PFSK-1 (cell line): ENCODE results near the gene CALCOCO2.

ENCODE experiments used
- FOXP2 ChIP-seq: optimal IDR thresholded peaks from 2 replicates; pipeline ENCODE3; 2011; ENCODE audit warnings: borderline replicate concordance, control low read depth, inconsistent platforms; ENCODE audit not compliant: insufficient read depth; ENCODE audit errors: extremely low read length, extremely low read depth
- POLR2AphosphoS5 ChIP-seq: IDR thresholded peaks from 2 replicates; pipeline ENCODE4 v1.6.1; 2012; ENCODE audit warnings: low read depth, mild to moderate bottlenecking, control low read depth, low read length, moderate library complexity
- SIN3A ChIP-seq: IDR thresholded peaks from 2 replicates; pipeline ENCODE4 v1.6.1; 2012; ENCODE audit warnings: mild to moderate bottlenecking, low read length, moderate library complexity, borderline replicate concordance; ENCODE audit not compliant: insufficient read depth
- TAF1 ChIP-seq: IDR thresholded peaks from 2 replicates; pipeline ENCODE4 v1.6.1; 2012; ENCODE audit warnings: low read length, control low read depth, borderline replicate concordance; ENCODE audit not compliant: insufficient read depth
- TF ChIP-seq, protein P1 (sequence below), 2 experiments: IDR thresholded peaks; 2 replicates each; pipeline versions ENCODE4 v1.6.1 to v1.8.0; 2011 to 2012; ENCODE audit warnings: low read depth in 2 of 2, low read length in 2 of 2, control low read depth in 1 of 2, inconsistent platforms in 1 of 2, mild to moderate bottlenecking in 1 of 2, moderate library complexity in 1 of 2; ENCODE audit not compliant: insufficient read depth in 1 of 2

GRCh38 chr17:48795444-48796162 lies 35.2 kb upstream of the CALCOCO2 start:
- TF ChIP-seq, protein P1, sequence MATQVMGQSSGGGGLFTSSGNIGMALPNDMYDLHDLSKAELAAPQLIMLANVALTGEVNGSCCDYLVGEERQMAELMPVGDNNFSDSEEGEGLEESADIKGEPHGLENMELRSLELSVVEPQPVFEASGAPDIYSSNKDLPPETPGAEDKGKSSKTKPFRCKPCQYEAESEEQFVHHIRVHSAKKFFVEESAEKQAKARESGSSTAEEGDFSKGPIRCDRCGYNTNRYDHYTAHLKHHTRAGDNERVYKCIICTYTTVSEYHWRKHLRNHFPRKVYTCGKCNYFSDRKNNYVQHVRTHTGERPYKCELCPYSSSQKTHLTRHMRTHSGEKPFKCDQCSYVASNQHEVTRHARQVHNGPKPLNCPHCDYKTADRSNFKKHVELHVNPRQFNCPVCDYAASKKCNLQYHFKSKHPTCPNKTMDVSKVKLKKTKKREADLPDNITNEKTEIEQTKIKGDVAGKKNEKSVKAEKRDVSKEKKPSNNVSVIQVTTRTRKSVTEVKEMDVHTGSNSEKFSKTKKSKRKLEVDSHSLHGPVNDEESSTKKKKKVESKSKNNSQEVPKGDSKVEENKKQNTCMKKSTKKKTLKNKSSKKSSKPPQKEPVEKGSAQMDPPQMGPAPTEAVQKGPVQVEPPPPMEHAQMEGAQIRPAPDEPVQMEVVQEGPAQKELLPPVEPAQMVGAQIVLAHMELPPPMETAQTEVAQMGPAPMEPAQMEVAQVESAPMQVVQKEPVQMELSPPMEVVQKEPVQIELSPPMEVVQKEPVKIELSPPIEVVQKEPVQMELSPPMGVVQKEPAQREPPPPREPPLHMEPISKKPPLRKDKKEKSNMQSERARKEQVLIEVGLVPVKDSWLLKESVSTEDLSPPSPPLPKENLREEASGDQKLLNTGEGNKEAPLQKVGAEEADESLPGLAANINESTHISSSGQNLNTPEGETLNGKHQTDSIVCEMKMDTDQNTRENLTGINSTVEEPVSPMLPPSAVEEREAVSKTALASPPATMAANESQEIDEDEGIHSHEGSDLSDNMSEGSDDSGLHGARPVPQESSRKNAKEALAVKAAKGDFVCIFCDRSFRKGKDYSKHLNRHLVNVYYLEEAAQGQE (IDR thresholded peaks at IDR 0.05; ENCODE audit: insufficient read depth in 1 of 2, low read depth in 2 of 2, low read length in 2 of 2) = no peak
- TF ChIP-seq POLR2AphosphoS5 = no peak
- TF ChIP-seq SIN3A = no peak
- TF ChIP-seq FOXP2 = no peak
- no peak for TF ChIP-seq TAF1
